Erythroblast (primary cell): ENCODE measurements around the gene GEMIN2.
"Not testable (repeated sequence)": the region's sequence is repeated elsewhere in the genome, so short reads cannot be mapped to it uniquely, and the experiment has no call there.

ENCODE experiments used
- DNase-seq, 2 experiments: peaks; one replicate each; lab custom pipeline; 2025; lab: John Stamatoyannopoulos, UW
- GATA1 ChIP-seq: IDR thresholded peaks from 2 replicates; pipeline ENCODE4 v1.6.1; 2011; ENCODE audit warnings: low read depth, mild to moderate bottlenecking, control low read depth, low read length, moderate library complexity
- POLR2A ChIP-seq: IDR thresholded peaks from 2 replicates; pipeline ENCODE4 v1.6.1; 2011; ENCODE audit warnings: mild to moderate bottlenecking, low read length

The GEMIN2 gene

GRCh38 chr14:39177168-39177545 is 63.0 kb downstream of the GEMIN2 start:
- DNase-seq = no peak
- no peak for TF ChIP-seq GATA1
- TF ChIP-seq POLR2A = no peak

DNA sequence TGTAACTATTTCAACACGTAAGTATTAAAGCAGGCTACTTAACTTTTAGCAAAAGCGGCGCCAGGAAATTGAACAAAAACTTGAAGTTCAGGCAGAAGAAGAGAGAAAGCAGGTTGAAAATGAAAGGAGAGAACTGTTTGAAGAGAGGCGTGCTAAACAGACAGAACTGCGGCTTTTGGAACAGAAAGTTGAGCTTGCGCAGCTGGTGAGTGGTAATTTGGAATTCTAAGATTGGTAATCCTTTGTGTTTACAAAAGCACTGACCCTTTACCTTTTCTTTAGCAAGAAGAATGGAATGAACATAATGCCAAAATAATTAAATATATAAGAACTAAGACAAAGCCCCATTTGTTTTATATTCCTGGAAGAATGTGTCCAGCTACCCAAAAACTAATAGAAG is 64.9 kb downstream of the GEMIN2 start:
- TF ChIP-seq GATA1 = no peak
- no peak for TF ChIP-seq POLR2A
- DNase-seq = no peak

DNA sequence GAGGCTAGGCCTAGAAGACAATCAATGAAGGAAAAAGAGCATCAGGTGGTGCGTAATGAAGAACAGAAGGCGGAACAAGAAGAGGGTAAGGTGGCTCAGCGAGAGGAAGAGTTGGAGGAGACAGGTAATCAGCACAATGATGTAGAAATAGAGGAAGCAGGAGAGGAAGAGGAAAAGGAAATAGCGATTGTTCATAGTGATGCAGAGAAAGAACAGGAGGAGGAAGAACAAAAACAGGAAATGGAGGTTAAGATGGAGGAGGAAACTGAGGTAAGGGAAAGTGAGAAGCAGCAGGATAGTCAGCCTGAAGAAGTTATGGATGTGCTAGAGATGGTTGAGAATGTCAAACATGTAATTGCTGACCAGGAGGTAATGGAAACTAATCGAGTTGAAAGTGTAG is 66.4 kb downstream of the GEMIN2 start:
- no peak for TF ChIP-seq POLR2A
- no peak for TF ChIP-seq GATA1
- DNase-seq = no peak

DNA sequence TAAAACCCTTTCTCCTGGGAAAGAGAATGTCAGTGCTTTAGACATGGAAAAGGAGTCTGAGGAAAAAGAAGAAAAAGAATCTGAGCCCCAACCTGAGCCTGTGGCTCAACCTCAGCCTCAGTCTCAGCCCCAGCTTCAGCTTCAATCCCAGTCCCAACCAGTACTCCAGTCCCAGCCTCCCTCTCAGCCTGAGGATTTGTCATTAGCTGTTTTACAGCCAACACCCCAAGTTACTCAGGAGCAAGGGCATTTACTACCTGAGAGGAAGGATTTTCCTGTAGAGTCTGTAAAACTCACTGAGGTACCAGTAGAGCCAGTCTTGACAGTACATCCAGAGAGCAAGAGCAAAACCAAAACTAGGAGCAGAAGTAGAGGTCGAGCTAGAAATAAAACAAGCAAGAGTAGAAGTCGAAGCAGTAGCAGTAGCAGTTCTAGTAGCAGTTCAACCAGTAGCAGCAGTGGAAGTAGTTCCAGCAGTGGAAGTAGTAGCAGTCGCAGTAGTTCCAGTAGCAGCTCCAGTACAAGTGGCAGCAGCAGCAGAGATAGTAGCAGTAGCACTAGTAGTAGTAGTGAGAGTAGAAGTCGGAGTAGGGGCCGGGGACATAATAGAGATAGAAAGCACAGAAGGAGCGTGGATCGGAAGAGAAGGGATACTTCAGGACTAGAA is 67.0 kb downstream of the GEMIN2 start:
- no peak for DNase-seq
- TF ChIP-seq POLR2A (peak; percentile 40), GATA1 (no peak)

- DNase-seq = no peak
- TF ChIP-seq POLR2A (no peak), GATA1 (no peak)
These were observed 67.5 kb downstream of the GEMIN2 start for GRCh38 chr14:39181693-39182047.

DNA sequence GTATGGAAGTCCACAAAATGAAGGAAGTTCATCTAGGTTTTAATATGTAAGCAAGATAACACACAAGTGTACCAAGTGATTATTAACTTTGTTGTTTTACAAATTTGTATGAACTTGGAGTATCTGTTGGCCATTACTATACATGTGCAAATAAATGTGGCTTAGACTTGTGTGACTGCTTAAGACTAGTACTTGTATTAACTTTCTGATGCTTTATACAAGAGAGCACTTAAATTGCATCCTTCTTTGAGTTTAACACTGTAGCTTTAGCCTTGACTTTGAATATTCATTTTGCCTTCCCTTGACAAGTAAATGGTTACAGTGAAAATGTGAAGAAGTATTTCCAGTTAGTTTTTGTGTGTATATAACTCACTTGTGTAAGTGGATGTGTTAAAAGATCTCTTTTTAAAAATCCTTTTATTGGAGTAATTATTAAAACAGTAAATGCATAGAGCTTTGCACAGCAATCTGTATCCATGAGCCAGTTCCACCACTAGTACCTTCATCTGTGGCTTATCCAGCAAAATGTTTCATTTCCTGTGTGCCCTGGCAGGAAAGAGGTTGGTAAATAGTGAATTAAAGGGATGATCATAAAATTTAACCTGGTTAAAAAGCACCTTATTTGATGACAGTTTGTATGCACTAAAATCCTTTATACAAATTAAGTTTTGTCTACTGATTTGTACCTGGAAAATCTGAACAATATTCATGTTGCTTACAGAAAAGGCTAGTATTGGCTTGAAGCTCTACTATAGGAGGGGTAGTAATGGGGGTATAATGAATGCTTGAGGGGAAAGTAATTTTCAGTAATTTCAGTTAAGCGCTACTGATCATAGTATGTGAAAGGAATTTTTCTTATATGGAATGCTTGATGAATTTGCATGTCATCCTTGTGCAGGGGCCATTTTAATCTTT is 68.9 kb downstream of the GEMIN2 start:
- DNase-seq = no peak
- TF ChIP-seq GATA1 = no peak
- peak; percentile 57 for TF ChIP-seq POLR2A

- not testable (repeated sequence) for DNase-seq
These were observed 69.5 kb downstream of the GEMIN2 start for GRCh38 chr14:39183685-39184003.

DNA sequence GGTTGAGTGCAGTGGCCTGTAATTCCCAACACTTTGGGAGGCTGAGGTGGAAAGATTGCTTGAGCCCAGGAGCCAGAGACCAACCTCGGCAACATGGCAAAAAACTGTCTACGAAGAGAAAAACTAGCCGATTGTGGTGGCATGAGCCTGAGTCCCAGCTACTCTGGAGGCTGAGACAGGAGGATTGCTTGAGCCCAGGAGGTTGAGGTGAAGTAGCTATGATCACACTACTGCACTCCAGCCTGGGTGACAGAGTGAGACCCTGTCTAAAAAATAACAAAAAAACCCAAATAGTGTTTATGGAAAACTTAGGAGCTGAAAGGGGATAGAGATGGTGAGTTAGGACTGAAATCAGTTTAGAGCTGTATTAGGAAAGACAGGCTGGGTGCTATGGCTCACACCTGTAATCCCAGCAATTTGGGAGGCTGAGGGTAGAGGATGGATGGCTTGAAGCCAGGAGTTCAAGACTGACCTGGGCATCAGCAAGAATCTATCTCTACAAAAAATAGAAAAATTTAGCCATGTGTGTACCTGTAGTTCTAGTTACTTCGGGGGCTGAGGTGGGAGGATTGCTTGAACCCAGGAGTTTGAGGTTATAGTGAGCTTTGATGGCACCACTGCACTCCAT is 70.6 kb downstream of the GEMIN2 start:
- no peak for DNase-seq
- no peak for TF ChIP-seq GATA1
- TF ChIP-seq POLR2A = peak; percentile 17

DNA sequence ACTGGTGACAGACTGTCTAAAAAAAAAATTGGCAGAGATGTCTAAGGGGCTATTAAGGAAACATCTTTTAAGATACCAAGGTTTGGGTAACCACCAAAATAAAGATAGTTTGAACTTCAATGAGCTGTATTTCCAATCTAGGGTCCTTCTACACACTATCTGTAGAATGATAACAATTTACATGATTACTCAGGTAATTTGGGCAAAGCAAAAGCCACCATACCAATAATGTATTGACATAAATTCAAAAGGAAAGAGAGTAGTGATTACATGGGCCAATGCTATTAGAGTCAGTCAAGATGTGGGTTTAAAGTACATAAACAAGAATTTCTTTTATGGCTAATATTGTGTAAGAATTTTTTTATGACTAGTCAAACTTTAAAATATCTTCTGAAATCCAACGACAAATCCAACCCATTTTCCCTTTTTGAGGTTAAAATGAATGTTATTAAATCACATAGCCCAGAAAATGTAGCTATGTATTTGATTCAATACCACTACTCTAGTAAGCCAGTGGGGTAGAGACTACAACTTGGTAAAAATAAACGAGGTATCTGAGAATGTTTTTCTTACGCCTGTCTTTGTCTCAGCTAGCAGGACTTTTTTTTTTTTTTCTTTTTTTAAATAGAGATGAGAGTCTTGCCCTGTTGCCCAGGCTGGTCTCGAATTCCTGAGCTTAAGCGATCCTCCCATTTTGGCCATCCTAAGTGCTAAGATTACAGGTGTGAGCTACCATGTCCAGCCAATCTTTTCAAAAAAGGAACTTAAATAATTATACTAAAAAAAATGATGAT is 71.3 kb downstream of the GEMIN2 start:
- DNase-seq = no peak
- TF ChIP-seq POLR2A (no peak), GATA1 (no peak)
